NCI-H128 (cell line): ENCODE results near the gene KIDINS220.

Experiments
- DNase-seq: peaks from one replicate; lab custom pipeline; 2025; ENCODE audit not compliant: unreplicated experiment; lab: John Stamatoyannopoulos, UW

Gene KIDINS220

GRCh38 chr2:8699839-8700238 lies 137.6 kb downstream of the KIDINS220 start:
- DNase-seq = no peak

GRCh38 chr2:8697190-8697589 lies 140.2 kb downstream of the KIDINS220 start:
- no peak for DNase-seq

DNA sequence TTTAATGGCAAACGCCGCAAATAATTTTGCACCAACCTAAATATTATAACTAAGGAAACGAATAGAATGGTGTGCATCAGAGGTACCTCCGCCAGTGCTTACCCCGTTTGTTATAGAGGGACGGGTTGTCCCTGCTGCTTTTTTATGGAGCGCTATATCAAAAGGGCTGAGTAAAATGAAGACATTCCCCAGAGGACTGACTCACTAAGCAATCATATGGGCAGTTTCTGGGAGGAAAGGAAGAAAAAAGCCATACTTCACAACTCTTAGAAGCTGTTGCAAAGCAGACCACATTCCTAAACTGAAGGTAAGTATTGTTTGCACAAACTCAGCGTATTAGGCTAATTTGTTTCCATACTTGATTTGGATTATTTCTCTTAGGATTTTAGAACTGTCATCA lies 142.7 kb downstream of the KIDINS220 start:
- no peak for DNase-seq

DNA sequence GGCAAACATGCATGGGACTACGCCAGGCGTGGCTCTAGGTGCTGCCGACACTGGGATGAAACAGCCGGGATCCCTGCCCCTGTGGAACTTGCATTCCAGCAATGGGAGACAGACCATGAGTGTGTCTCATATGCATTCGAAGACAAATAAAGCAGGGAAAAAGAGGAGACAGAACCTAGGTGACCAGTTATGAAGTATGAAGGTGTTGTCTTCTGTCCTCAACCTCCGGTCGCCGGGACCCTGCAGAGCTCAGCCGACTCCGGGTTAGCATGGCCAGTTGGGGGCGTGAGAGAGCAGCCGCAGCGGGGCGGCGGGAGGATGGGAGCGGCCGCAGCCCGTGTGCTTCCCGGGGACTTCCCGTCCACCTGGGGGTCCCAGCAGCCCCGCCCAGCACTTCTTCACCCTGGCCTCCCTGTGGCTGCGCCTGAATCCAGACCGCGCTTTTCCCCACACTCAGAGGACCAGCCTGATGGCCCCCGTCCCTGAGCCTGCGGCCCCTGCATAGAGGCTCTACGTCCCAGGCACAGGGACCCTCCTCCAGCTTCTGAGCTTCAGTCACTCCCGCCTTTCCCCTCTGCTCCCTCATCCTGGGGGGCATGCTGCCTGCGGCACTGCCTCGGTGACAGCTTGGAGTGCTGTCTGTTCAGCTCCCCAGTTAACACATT lies 144.1 kb downstream of the KIDINS220 start:
- DNase-seq = no peak

DNA sequence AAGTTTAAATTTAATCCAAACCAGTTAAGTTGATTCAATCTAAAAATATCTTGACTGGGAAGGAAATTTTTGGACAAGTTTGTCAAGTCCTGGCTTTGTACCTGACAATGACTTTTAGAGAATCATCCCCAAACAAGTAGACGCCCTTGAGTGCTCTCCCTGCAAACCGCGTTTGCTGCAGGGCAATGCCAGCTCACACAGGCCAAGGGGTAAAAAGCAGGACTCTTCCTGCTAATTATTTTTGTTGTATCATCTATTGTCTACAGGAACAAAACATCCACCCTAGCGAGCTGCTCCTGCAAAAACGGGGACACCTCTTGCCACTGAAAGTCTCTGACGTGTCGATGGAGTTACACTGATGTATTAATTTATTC lies 144.6 kb downstream of the KIDINS220 start:
- no peak for DNase-seq

- no peak for DNase-seq
These were observed 145.5 kb downstream of the KIDINS220 start for GRCh38 chr2:8691859-8692437.

DNA sequence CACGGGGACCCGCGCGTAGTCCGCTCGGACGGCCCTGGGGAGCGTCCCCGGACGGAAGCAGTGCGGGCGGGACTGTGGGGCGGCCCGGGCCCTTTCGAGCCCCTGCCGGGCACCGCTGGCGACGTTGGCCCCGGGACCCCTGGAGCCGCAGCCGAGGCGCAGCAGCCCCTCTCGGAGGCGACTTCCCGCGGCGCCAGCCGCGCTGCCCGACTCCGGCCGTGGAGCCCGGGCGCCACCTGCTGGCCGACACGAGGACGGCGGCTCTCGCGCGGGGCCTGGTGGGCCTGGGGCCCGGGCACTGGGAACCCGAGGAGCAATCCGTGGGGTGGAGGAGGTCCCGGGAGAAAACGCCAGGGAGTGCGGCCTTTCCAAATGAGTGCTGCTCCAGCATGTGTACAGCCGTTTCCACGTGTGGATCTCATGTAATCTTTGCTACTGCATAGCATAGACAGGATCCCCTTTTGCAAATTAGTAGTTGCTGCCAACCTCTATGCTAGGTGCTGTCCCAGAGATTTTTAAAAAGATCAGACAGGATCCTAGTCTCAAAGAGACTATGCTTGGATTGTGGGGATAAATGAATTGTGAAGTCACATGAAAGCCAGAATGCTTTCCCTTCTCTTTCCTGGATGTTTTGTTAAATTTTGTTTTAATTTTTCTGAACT lies 151.6 kb downstream of the KIDINS220 start:
- DNase-seq = peak; percentile 59

GRCh38 chr2:8684878-8685696 lies 152.3 kb downstream of the KIDINS220 start:
- peak; percentile 32 for DNase-seq

GRCh38 chr2:8684540-8684877 lies 152.9 kb downstream of the KIDINS220 start:
- peak; percentile 32 for DNase-seq

DNA sequence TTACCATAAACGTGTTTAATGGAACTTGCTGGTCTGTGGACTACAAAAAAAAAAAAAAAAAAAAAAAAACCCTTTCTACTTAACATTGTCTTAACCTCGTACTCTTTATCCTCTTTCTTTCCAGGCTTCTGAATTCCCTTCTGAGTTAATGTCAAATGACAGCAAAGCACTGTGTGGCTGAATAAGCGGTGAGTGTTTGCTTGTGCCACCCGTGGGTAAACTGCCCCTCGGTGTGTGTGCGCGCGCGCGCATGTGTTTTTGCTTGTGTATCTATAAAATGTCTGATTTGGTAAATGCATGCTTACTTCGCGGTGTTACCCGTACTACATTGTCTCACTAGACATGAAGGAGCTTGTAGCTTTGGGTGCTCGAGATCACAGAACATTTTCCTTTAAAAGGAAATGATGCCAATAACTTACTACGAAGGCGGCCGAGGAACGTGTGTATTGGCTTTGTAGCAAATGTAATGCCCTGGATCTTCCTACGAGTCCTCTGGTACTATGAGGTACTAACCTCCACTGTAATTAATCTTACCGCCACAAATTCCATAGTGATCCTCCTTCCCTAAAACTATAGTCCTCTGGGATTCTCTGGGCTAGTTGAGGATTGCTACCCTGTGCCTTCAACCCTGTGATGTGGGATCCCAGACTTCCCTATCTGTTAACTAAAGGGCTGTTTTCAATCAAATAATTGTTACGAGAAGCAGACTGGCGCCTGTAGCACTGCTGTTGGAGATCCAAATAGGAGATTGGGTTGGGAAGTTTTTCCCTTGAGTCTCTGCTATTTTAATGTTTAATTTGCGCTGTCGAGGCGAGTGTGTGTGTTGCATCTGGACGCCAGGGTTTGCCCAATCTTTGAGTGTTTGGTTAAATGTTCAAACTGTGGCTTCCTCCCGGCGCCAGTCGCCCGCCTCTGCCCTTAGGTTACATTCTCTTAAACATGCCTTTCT lies 154.4 kb downstream of the KIDINS220 start:
- no peak for DNase-seq

GRCh38 chr2:8681786-8682692 lies 155.4 kb downstream of the KIDINS220 start, which contains the start of gene ID2:
TSS of gene ID2 (plus strand) at chr2:8682056. CDS start at chr2:8682166, 110 bp downstream.
- peak; percentile 99 for DNase-seq

DNA sequence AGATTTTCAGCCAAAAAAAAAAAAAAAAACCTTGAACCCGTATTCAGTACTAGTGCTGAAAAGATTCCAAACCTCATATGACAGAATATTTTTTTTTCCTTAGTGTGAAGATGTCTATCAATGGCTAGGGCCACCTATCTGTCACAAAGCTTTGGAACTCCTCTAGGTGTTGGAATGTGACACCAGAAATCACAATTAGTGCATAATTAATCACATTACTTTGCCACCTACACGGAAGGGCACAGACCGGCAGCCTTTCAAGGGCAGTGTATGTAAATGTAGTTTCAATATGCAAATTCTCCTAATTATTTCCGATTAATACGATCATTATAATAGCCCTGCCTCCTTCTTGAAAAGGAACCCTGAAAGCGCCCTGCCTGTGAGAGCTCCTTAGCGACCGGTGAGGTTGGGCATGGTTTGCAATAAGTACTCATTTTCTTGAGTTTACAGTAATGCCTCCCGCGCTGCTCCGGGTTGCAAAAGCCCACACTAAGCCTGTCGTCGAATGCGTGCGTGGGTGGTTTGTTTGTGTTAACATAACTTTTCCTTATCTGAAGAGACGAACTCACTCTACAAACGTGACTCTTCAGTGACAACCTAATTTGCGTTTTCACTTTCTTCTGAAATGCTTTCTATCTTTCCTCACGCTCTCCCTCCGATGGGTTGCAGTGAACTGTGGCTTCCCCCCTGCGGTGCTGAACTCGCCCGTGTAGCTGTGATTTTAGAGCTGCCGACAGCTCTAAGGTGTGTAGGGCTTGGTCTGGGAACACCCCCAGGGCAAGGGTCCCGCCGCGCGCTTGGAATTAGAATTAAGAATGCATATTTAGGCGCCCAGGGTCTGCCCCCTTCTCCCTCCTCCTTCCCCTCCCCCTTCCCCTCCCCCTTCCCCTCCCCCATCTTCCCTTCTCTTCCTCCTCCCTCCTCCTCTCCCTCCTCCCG lies 156.3 kb downstream of the KIDINS220 start:
- peak; percentile 69 for DNase-seq

- no peak for DNase-seq
These were observed 157.3 kb downstream of the KIDINS220 start for GRCh38 chr2:8679827-8680731.

- no peak for DNase-seq
These were observed 157.9 kb downstream of the KIDINS220 start for GRCh38 chr2:8679567-8679826.
